SKM-1 treated with dmso at 0.1 percent for 144 hours (cell line): ENCODE data around the gene RAB26.

Experiments used
- DNase-seq: peaks from one replicate; lab custom pipeline; 2025; ENCODE audit not compliant: unreplicated experiment; lab: John Stamatoyannopoulos, UW

Gene RAB26

GRCh38 chr16:2178321-2179106, 30.1 kb downstream of the RAB26 start:
- no peak for DNase-seq

DNA sequence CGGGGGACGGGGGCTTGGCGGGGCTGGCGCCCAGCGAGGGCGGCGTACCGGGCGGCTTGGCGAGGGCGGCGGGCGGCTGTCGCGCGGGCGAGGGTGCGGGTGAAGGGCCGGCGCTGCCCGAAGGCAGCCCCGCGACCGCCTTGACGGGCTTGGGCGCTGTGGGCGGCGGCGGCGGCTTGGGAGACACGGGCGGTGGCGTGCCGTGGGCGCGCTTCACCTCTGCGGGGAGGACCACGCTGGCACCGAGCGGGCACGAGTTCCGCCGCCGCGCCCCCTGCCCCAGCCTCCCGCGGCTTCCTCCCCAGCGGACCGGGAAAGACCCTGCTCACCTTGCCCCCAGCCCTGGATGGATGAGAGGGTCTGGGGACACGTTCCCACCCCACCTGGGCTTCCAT, 30.7 kb downstream of the RAB26 start:
- no peak for DNase-seq

- no peak for DNase-seq
Measured at GRCh38 chr16:2179576-2179975, 31.2 kb downstream of the RAB26 start.

DNA sequence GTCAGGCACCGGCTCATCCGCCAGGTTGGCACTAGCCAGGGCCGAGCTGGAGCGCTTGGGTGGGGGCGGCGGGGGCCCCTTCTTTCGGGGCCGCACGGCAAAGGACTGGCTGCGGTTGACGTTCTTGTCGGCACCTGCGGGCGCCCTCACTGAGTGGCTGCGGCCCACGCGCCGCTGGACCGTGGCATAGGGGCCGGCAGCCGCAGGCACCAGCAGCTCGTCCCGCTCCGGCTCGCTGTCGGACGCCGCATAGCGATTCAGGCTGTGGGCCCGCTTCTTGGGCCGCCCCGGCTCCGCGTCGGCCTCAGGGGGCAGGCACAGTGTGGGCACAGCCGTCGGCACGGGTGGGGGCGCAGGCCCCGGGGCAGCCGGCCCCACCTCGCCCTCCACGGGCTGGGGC, 32.0 kb downstream of the RAB26 start:
- DNase-seq = no peak

- DNase-seq = no peak
Measured at GRCh38 chr16:2180962-2181923, 32.8 kb downstream of the RAB26 start.

GRCh38 chr16:2181952-2182351, 33.5 kb downstream of the RAB26 start:
- no peak for DNase-seq

DNA sequence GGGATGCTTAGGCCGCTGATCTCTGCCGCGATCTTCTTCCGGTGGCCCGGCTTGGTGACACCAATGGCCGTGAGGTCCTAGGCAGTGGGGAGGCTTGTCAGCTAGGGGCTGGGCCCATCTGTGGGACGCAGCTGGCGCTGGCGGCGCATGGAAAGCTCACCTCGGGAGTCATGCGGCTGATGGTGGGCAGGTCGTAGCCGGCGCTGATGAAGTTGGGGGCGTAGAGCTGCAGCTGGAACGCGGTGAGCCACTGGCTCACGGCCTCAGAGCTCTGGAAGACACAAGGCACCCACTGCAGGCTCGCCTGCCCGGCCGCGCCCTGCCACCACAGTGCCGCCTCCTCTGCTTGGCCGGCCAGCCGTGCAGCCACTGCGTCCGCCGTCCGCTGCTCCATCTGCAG, 35.2 kb downstream of the RAB26 start:
- DNase-seq = no peak

DNA sequence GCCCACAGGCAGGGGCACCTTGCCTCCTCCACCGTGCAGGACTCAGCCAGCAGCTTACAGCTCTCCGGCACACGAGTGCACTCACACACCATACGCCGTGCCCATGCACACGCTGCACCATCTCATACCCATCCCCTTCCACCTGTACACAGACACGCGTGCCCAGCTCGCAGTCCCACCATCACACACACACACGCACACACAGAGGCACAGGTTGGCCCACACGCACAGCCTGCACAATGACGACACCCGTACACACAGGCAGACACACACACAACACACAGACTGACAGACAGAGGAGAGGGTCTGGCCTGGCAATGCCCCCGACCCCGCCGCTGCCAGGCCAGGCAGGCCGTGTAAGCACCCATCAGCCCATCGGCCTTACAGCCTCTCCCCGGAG, 35.9 kb downstream of the RAB26 start:
- no peak for DNase-seq

GRCh38 chr16:2184962-2185361, 36.5 kb downstream of the RAB26 start:
- DNase-seq = no peak

- no peak for DNase-seq
Measured at GRCh38 chr16:2186064-2186463, 37.6 kb downstream of the RAB26 start.

DNA sequence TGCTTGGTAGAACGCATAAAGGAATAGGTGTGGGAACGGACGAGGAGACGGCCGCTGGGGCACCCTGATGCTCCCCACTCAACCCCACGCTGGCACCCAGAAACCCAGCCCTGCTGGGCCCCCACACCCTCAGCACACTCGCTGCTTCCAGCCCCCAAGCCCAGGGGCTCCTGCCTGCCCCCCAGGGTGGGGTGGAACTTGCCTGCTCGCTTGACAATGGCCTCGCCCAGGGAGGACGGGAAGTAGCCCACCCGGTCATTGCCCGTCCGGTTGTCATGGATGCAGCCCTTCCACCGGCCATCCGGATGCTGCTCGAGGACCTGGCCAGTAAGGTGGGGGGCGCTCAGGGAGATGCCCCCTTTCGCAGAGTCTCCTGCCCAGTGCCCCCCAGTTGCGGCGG, 38.1 kb downstream of the RAB26 start:
- DNase-seq = no peak

- DNase-seq = no peak
Measured at GRCh38 chr16:2187212-2187611, 38.8 kb downstream of the RAB26 start.

GRCh38 chr16:2188395-2188794, 40.0 kb downstream of the RAB26 start:
- no peak for DNase-seq

GRCh38 chr16:2189252-2189893, 40.9 kb downstream of the RAB26 start:
- DNase-seq = no peak

GRCh38 chr16:2190002-2190658, 41.7 kb downstream of the RAB26 start:
- DNase-seq = no peak

GRCh38 chr16:2190659-2191445, 42.4 kb downstream of the RAB26 start:
- no peak for DNase-seq

DNA sequence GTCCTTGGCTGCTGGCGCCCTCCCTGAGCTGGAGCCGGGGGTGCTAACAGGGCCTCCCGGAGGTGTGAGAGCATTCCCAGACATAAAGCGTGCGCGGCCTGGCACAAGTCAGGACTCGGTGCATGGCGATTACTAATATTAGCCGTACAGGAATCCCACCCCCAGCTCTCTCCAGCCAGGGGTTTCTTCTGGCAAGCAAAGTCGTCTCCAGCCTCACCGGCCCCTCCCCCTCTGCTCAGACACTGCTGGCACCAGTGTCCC, 43.0 kb downstream of the RAB26 start:
- DNase-seq = no peak

DNA sequence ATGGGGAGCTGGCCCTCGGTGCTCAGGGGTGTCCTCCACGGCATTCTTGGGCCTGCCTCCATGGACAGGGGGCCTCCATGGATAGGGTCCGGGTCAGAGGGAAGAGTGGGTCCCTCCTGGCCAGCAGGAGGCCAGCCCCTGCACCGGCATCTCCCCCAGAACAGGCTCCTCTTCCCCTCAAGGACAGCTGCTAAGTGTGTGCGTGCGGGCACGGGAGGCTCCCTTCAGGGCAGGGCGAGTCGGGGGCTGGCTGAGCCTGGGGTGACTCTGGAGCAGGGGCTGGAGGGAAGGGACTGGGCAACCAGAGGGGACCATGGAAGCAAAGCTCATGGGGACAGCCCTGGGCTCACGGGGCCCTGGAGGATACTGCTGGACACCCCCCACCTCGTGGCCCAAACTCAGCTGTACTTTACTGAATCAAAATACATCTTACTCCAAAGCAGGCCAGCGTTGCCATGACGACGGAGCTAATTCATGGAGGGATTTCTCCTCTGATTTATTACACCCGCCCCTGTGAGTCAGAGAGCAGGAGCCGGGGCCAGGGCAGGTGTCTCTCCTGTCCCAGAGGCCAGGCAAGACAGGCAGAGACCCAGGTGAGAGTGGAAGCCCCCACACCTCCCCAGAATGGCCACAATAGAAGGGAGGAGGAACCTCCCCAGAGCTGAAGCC, 45.9 kb downstream of the RAB26 start:
- no peak for DNase-seq

DNA sequence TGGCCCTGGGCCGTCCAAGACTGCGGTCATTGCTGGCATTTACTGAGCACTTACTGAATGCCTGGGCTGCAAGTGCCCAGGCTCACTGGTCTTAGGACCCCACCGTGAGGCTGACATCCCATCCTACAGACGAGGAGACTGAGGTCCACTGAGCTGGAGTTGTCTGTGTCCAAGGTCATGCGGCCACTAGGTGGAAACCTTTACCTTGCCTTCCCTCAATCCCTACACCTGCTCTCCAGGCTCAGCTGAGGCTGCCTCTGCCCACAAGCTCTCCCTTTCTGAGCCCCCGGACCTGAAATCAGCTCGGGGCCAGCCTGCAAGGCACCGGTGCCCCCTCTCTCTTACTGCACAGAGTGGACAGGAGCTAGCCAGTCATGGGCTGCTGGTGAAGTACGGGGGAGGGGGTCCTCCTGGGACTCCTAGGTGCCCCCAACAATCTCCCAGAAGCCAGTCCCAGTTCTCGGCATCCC, 46.5 kb downstream of the RAB26 start:
- DNase-seq = peak; percentile 31
